ENCODE measurements around the gene EPHA7.

- TF ChIP-seq, protein P1, sequence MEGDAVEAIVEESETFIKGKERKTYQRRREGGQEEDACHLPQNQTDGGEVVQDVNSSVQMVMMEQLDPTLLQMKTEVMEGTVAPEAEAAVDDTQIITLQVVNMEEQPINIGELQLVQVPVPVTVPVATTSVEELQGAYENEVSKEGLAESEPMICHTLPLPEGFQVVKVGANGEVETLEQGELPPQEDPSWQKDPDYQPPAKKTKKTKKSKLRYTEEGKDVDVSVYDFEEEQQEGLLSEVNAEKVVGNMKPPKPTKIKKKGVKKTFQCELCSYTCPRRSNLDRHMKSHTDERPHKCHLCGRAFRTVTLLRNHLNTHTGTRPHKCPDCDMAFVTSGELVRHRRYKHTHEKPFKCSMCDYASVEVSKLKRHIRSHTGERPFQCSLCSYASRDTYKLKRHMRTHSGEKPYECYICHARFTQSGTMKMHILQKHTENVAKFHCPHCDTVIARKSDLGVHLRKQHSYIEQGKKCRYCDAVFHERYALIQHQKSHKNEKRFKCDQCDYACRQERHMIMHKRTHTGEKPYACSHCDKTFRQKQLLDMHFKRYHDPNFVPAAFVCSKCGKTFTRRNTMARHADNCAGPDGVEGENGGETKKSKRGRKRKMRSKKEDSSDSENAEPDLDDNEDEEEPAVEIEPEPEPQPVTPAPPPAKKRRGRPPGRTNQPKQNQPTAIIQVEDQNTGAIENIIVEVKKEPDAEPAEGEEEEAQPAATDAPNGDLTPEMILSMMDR (IDR thresholded peaks at IDR 0.05) = no peak
- no peak for TF ChIP-seq POLR2A (IDR thresholded peaks at IDR 0.05)
Observed at GRCh38 chr6:93210908-93211307, 208.5 kb downstream of the EPHA7 start.

Data from thyroid gland (tissue), 4 donors.